HS-5 (cell line): ENCODE data around the gene PDGFD.
"Not testable (repeated sequence)": the region's sequence is repeated elsewhere in the genome, so short reads cannot be mapped to it uniquely, and the experiment has no call there.

Experiments
- DNase-seq: peaks from one replicate; pipeline ENCODE4 v3.0.0-alpha.2; 2012; ENCODE audit warnings: low read depth

The PDGFD gene

DNA sequence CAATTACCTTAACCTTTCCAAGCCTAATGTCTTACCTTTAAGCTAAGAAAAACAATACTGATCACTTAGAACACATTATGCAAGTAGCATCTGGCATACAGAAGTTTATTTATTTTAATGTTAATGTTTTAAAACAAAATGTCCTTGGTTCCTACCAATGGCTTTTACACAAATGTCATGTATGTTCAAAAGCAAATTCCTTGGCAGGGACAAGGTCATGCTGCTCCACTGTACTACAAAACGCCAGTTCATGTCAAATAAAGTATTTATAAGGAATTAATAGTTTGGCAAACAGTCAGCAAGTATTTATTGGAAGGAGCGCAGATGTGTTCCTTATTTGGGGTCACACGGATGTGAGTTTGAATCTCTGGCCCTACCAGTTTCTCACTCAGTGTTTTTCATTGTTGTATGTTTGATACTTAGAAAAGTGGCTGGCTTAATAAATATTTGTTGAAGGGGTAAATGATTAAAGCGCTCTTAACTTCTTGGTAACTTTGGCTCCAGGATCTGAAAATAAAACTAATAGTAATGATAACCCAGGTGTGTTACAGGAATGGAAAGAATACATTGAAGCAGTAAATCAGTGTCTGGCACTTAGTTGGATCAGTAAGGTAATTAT, 108.9 kb downstream of the PDGFD start:
- no peak for DNase-seq

GRCh38 chr11:104053743-104054478, 110.0 kb downstream of the PDGFD start:
- DNase-seq, result no peak

DNA sequence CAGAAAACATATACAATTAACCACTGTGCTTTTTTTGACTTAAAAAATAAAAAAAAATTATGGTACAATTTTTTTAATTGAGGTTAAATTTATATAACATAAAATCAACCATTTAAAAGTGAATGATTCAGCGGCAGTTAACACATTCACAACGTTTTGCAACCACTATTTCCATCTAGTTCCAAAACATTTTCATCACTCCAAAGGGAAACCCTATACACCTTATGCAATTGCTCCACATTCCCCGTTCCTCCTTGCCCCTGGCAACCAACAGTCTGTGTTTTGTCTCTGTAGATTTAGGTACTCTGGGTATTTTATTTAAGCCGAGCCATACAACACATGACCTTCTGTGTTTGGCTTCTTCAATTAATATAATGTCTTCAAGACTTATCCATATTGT, 112.2 kb downstream of the PDGFD start:
- no peak for DNase-seq

GRCh38 chr11:104049116-104049515, 114.8 kb downstream of the PDGFD start:
- no peak for DNase-seq

DNA sequence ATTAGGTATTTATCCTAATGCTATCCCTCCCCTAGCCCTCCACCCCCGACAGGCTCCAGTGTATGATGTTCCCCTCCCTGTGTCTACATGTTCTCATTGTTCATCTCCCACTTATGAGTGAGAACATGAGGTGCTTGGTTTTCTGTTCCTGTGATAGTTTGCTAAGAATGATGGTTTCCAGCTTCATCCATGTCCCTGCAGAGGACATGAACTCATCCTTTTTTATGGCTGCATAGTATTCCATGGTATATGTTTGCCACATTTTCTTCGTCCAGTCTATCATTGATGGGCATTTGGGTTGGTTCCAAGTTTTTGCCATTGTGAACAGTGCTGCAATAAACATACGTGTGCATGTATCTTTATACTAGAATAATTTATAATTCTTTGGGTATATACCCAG, 117.1 kb downstream of the PDGFD start:
- not testable (repeated sequence) for DNase-seq

DNA sequence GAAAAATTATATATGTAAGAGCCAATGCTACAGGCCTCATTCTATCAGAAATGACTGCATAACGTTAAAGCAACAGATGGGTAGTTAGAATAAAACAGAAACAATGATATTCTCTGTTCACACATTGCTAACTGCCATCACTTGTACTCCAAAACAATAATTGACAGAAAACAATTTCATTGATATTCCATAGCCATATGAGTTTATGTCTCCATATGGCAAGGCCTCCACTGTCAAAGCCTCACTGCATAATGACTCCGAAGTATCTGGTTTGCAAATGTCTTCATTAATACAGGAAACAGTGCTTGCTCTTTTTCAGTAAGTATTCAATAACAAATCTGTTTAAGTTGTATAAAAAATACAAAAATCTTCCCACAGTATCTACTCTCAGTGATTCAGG, 117.6 kb downstream of the PDGFD start:
- DNase-seq, result no peak

DNA sequence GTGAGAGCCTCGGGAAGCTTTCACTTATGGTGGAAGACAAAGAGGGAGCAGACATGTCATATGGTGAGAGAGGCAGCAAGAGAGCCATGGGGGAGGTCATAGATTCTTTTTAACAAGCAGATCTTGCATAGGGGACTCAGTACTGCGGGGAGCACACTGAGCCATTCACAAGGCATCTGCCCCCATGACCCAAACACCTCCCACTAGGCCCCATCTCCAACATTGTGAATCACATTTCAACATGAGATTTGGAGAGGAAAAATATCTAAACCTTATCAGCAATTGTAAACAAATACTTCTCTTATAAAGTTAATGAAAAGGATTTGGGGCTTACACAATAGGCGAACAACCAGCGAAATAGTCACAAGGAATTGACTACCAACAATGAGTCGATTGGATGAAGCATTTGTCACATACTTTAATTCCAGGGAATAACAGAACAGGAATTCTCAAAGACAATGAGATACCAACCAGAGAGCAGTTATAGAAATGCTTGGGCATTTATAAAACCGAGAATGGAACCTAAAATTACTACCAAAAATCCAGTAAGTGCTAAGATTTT, 120.2 kb downstream of the PDGFD start:
- no peak for DNase-seq

GRCh38 chr11:104043142-104043541, 120.8 kb downstream of the PDGFD start:
- no peak for DNase-seq

GRCh38 chr11:104041792-104042191, 122.2 kb downstream of the PDGFD start:
- DNase-seq, result no peak

- DNase-seq, result no peak
These were observed 127.0 kb downstream of the PDGFD start for GRCh38 chr11:104036995-104037394.

DNA sequence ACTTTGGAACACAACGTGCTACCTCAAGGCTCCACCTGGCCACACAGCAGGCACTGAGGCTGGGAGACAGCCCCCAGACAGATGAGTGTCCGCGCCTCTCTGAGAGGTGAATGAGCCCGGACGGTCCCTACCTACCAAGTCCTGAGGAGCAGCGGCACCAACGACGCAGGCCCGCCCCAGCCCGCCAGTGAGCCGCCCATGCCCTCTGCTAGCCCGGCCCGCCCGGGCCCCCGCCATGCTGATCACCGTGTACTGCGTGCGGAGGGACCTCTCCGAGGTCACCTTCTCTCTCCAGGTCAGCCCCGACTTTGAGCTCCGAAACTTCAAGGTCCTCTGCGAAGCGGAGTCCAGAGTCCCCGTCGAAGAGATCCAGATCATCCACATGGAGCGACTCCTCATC, 127.4 kb downstream of the PDGFD start, which contains the start of gene DDI1:
Gene DDI1 (plus strand): TSS at position 53 of the 400 bp plus-strand sequence. CDS start 183 bp downstream, at position 236.
- no peak for DNase-seq

- no peak for DNase-seq
These were observed 130.4 kb downstream of the PDGFD start for GRCh38 chr11:104033561-104033960.

DNA sequence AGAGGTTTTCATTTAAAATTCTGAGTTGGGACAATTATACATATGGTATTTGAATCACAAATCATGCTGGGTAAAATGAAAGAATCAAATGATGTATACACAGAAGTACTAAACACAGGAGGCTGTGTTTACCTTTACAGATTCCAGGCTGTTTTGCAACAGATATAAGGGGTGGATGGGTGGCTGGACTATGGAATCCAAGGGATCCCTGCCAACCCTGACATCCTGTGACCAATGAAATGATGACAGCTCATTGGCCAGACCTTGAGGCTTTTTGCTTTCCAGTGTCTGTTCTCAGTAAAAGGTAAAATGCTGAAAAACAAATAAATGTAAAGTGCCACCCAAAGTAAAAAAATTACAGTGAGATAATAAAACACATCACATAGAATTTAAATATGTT, 130.8 kb downstream of the PDGFD start:
- DNase-seq, result peak; percentile 45

DNA sequence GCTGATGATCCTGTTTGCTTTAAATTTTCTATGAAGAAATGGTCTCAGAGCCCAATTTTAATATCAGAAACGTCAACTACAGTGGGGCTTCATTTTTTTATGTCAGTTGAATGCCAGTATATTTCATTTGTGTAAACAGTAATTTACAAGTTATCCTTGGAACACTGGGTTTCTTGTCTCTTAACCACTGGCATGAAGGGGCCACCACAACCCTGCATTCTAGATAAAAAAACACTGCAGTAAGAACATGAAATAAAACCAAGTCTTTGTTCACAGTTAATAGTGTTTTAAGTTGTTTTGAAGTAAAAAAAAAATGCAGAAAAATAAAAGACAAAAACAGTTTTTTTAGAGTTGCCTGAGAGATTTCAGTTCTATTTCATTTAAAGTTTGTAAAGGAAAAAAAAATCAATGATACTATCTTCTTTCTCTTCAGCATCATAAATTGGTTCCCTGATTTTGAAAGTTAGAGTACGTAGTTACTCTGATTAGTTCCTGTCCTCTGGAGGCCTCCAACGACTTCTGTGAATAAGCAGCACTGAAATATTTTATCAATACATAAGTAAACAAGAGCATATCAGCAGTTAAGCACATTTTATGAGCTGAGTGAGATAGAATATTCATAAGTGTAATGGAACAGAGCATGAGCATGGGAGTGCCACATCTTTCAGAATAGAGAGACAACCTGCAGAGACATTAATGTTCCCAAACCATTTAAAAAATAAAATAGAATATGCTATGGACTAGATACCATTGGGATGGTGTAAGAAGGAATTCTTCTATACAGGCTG, 135.3 kb downstream of the PDGFD start:
- no peak for DNase-seq

GRCh38 chr11:104024572-104024971, 139.4 kb downstream of the PDGFD start:
- no peak for DNase-seq

GRCh38 chr11:104015649-104016415, 148.1 kb downstream of the PDGFD start:
- DNase-seq, result no peak

DNA sequence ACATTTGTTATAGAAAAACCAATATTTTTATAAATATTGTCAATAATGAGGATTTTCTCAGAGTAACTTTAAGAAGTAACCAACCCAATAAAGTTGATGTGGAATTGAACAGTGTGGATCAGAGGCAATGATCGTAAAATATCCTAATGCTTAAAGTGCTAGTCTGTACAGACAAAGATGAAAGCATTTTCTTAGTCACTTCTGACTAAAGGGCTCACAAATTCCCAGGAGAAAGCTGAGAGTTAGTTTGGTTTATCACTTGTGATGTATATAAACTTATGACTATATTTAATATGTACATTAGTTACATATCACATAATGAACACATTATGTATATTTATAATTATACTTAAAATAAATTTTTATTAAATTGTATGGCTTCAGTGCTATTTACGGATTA, 152.9 kb downstream of the PDGFD start:
- DNase-seq, result no peak

GRCh38 chr11:104009744-104010143, 154.2 kb downstream of the PDGFD start:
- DNase-seq, result no peak

DNA sequence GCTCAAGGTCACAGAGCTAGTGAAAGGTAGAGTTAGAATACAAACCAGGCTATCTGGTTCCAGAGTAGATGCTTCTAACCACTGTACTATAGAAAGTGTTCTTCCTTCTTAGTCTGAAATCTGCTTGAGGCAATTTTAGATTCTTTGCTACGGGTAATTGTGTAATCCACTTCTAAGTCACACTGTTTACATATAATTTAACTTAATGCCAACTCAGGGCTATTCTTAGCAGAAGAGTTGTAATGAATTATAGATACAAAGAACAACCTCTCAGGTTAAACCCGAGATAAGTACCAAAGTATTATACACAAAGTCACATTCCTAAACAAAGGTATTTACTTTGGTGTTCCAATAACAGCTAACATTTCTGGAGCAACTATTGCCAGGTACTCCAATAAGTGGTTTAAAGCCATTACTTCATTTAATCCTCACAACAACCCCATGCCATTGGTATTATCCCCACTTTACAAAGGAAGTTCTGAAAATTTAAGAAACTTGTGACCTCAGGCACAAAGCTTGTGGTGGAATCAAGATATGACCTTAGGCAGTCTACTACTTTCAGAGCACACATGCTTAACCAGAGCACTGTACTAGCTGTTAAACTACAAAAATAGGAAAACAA, 158.6 kb downstream of the PDGFD start:
- DNase-seq, result no peak

DNA sequence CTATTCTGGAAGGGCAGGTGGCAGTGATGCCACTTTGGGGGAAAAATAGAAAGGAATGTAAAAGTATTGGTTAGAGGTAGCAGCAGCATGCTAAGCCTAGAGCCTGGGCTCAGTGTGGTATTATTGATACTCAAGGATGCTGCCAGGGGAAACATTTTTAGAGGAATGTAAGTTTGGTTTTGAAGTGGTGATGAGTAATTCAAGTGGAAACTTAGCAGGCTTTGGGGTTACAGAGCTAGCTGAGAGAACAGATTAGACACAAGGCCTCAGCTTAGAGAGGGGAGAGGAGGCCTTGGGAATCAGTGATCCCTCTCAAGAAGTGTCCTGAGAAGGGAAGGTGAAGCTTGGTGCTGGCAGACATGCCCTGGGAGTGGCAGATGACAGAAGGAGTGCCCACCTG, 160.5 kb downstream of the PDGFD start:
- DNase-seq, result no peak

- no peak for DNase-seq
These were observed 162.3 kb downstream of the PDGFD start for GRCh38 chr11:104001561-104002056.
